ENCODE results near the gene SLC27A1. TPM values are rescaled to one million over a fixed set of nuclear protein-coding genes. Genes with fewer than 3 reads are reported as not detected.
"Not testable (repeated sequence)": the region's sequence is repeated elsewhere in the genome, so short reads cannot be mapped to it uniquely, and the experiment has no call there.

SLC27A1 gene
- total RNA-seq, 1 experiment from 2014 or later, result 7.9 TPM

DNA sequence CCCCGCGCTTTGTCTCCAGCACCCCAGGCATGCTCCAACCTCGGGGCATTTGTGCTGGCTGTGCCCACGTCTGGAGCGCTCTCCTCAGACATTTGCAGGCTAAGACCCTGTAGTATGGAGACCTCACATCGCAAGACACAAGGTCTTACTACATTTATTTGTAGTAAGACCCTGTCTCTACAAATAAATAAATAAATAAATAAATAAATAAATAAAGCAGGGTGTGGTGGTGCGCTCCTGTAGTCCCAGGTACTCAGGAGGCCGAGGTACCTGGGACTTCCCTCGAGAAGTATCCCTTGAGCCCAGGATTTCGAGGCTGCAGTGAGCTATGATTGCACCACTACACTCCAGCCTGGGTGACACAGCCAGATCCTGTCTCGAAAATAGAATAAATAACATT lies 14.2 kb upstream of the SLC27A1 start:
- DNase-seq (ENCODE audit: low read depth), result no peak

DNA sequence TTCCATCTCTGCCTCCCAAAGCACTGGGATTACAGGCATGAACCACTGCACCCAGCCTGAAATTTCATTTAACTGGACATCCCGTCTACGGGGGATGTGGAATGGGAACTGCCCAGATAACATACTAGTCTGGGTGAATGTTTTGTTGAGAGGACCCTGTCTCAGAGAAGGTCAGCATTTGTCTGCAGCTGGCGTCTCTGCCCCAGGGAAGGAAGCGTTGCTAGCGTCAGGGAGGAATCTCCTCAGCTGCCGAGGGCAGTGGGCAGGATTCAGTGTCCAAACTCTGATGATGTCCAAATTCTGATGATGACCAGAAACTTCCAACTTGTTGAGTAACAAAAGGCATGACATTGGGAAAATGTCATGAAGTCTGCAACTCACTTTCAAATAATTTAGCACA lies 12.7 kb upstream of the SLC27A1 start:
- peak; percentile 20 for DNase-seq (ENCODE audit: low read depth)

DNA sequence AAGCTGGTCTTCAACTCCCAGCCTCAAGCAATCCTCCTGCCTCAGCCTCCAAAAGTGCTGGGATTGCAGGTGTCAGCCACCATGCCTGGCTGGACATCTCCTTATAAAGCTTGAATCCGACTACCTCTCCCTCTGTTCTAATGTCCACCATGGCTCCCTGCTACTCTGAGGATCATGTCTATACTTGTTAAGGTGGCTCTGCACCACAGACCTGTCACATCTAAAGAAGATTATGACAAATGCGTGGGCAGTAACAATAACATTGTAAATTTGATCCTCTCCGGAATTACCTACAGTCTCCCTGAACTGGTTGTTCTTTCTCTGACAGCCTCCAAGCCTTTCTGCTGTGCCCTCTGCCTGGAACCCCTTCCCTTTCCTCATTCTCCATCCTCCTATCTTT lies 11.4 kb upstream of the SLC27A1 start:
- DNase-seq (ENCODE audit: low read depth), result no peak

DNA sequence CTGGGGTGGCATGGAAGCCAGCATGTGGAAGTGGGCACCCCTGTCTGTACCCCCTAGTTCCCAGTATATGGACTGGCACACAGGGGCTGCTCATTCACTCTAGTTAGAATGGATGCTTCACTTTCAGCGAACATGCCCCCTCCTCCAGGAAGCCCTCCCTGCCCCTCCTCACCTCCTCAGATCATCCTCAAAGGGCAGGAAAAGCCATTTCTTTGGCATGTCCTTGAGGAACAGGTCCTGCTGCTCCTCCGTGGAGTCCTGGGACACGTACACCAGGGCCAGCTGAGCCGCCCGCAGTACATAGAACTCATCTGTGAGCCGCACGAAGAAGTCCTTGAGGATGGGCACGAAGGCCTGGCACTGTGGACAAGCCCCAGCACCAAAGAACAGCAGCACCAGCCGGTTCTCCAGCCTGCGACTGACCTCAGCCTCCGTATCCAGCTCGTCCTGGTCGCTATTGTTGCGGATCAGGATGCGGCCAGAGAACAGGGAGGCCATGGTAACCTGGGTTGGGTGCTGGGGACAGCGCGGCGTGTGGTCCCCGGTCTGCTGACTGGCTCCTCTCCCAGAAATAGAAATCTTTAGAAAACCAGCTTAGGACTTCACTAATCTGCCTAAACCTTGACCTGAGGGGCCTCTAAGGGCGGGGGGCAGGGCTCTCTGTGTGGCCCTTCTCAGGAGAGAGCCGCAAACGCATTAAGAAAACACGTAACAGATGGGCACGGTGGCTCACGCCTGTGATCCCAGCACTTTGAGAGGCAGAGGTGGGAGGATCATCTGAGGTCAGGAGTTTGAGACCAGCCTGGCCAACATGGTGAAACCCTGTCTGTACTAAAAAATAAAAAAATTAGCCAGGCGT lies 9.7 kb upstream of the SLC27A1 start, which contains the start of gene NXNL1:
Gene NXNL1 (minus strand): TSS at position 555 of the 859 bp plus-strand sequence. CDS start 57 bp downstream, at position 498.
- DNase-seq (ENCODE audit: low read depth), result no peak

DNA sequence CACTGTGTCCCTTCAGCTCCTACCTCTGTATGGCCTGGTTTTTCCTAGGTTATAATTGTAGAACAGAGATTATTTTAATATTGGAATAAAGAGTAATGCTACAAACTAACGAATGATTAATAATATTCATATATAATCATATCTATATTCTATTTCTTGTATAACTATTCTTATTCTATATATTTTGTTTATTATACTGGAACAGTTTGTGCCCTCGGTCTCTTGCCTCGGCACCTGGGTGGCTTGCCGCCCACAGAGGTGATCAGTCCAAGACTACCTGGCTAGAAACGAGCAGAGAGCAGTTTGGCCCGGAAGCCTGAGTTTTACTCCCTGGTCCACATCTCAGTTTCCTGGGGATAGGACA lies 3.9 kb upstream of the SLC27A1 start:
- DNase-seq (ENCODE audit: low read depth), result no peak

DNA sequence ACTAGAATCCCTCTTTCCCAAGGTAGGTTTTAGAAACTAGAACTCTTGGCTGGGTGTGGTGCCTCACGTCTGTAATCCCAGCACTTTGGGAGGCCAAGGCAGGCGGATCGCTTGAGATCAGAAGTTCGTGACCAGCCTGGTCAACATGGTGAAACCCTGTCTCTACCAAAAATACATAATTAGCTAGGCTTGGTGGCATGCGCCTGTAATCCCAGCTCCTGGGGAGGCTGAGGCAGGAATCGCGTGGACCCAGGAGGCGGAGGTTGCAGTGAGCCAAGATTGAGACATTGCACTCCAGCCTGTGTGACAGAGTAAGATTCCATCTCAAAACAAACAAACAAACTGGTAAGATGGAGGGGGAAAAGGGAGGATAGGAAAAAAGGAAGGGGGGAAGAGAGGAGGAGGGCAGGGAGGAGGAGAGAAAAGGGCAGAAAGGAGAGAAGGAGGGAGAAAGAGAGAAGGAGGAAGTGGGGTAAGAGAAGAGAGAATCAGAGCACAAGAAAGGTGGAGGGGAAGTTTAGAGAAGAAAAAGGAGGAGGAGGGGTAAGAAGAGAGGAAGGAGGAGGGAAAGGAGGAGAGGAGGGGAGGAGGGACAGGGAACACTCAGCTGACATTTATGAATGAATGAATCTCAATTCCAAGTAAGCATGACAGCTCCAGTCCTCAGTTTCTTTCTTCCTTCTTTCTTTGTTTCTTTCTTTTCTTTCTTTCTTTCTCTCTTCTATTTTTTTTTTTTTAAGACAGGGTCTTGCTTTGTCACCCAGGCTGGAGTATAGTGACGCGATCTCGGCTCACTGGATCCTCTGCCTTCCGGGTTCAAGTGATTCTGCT lies 2.6 kb upstream of the SLC27A1 start:
- no peak for DNase-seq (ENCODE audit: low read depth)

DNA sequence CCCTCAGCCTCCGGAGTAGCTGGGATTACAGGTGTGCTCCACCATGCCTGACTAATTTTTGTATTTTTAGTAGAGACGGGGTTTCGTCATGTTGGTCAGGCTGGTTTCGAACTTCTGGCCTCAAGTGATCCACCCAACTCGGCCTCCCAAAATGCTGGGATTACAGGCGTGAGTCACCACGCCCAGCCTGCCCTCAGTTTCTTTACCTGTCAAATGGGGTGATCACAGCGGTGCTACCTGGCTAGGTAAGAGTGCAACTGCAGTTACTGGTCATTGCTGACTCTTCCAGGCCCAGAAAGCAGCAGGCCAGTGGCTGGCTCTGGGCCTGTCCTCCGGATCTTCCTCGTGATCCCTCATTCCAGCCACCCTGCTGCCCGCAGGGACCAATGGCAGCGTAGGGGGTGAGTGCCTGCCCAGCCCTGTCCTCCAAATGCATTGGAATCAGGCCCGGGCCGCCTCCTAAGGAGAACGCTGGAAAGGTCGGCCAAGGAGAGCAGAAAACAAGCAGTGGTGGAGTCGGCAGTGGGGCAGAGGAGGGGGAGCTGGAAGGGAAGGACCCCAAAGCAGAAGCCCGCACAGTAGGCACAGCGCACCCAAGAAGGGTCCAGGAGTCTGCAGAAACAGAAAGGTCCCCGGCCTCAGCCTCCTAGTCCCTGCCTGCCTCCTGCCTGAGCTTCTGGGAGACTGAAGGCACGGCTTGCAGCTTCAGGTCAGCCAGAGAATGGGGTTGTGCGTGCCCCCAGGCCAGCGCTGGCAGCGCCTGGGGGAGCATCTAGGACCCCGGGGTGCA lies 1.8 kb upstream of the SLC27A1 start:
- DNase-seq (ENCODE audit: low read depth), result peak; percentile 61

DNA sequence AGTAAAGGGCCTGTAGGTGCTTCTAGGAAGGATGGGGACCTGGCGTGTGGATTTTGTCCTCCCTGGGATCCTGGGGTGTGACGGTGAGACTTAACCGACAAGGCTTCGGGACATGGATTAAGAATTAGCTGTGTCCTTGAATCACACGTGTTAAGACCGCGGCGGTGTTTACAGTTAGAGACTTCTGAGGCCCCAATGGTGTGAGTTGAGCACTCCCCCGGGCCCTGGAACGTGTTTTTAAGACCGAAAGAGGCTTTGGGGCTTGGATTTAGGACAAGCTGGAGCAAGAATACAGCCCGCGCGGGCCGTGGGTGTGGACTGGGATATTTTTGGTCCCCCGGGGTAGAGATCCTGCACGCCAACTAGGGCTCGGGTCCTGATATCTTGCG lies 1.2 kb upstream of the SLC27A1 start:
- no peak for DNase-seq (ENCODE audit: low read depth)

DNA sequence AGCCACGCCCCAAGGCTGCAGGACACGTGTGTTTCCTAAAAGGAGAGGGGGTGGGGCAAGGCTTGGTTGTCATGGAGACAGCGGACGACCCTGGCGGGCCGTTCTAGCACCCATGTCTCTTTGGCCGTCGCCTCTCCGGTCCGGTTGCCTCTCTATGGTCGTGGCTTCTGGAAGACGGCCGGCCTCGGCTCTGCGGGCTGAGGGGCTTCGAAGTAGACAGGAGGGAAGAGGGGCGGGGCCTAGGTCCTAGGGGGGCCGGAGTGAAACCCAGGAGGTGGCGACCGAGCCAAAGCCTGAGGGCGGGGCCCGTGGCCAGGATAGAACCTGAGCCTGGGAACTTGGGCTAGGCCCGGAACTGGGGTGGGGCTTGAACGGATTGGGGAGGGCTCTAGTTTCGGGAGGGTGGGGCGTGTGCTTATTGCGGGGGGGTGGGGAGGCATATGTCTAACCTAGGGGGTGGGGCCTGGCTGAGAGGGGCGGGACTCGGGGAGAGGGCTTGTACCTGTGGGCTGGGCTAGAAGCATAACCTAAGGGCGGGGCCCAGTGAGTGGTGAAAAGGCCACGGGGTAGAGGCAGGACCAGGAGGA lies 750 bp upstream of the SLC27A1 start:
- DNase-seq (ENCODE audit: low read depth), result peak; percentile 96

DNA sequence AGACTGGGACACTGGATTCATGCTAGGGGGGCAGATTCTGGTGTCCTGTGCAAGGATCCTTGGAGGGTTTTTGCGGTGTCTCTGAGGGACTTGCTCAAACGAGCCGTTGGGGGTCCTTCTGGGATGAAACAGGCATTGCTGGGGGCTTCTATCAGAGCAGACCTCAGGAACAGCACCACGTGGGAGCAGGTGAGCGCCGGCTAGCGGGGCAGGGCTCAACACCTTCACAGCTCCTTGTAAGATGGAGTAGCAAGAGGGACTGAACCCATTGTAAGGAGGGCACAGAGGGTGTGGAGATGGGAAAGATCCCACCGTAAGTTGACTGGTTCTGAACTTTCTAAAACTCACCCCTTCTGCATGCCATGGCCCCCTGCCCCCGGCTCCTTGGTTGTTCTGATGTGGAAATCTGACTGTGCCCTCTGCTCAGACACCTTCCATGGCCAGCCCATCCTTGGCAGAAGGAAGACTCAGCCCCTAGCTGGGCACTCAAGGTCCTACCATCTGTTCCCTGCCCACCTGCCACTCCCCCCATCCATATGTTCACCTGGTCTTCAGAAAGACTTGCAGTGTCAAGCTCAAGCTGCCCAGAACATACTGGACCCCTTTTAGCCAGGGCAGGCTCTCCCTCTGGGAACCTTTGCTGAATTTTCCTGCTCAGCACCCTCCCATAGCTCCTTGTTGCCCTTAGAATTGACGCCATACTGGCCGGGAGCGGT lies 1.2 kb downstream of the SLC27A1 start:
- DNase-seq (ENCODE audit: low read depth), result no peak

DNA sequence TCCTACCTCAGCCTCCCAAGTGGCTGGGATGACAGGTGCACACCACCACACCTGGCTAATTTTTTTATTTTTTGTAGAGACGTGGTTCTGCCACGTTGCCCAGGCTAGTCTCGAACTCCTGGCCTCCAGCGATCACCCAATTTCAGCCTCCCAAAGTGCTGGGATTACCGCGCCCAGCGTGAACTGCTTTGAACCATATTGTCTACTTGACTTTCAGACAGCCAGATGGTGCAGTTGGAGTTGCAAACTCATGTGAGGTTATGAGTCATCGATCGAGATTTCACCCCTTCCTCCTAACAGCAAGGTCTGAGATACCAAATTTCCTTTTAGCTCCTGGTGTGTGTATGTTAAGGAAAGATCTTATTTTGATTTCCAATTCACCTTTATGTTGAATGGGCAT lies 2.7 kb downstream of the SLC27A1 start:
- peak; percentile 91 for DNase-seq (ENCODE audit: low read depth)

DNA sequence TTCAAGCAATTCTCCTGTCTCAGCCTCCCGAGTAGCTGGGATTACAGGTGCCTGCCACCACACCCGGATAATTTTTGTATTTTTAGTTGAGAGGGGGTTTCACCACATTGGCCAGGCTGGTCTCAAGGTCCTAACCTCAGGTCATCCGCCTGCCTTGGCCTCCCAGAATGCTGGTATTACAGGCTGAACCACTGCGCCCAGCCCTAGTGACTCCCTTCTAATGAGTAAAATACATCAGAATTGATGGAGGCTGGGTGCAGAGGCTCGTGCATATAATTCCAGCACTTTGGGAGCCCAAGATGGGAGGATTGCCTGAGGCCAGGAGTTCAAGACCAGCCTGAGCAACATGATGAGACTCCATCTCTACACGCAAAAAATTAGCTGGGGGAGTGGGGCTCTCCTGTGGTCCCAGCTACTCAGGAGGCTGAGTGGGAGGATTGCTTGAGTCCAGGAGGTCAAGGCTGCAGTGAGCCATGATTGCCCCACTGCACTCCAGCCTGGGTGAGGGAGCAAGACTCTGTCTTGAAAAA lies 4.8 kb downstream of the SLC27A1 start:
- DNase-seq (ENCODE audit: low read depth), result not testable (repeated sequence)

DNA sequence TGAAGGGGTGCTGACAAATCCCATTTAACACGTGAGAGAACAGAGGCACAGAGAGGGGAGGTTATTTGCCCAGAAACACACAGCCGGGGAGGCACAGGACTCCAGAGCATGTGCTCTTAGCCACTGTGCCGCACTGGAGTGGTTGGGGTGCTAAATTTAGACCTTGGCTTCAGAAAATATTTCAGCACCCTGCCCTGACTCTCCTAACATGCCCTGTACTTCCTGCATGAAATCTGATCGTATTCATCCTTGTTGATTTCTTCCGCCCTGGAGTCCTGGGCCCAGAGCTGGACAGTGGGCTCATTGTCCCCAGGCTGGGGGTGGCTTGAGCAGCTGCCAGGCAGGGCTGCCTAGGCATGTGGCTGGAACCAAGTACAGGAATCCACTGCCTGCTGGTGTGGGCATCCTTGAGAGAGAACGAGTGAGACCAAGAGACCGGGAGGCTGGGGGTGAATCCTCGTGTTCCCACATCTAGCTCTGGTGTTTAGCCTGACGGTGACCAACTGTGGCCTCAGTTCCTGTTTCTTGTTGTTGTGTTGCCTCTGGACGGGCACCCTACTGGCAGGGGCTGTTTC lies 5.3 kb downstream of the SLC27A1 start:
- peak; percentile 90 for DNase-seq (ENCODE audit: low read depth)

DNA sequence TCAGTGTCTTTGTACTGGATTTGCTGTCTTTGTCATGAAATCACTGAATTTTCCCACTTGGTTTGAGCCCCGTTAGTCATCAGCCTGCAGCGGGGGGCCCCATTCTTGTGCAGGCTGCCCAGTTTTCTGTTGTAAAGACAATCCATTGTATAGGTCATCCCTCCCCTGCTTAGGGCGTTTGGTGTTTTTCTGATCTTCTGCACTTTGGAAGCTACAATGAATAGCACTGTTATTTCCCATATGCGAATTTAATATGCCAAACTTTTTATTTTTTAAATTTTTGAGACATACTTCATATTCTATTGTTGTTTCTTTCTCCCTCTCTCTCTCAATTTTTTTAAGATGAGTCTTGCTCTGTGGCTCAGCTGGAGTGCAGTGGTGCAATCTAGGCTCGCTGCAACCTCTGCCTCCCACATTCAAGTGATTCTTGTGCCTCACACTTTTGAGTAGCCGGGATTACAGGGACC lies 9.0 kb downstream of the SLC27A1 start:
- peak; percentile 67 for DNase-seq (ENCODE audit: low read depth)

DNA sequence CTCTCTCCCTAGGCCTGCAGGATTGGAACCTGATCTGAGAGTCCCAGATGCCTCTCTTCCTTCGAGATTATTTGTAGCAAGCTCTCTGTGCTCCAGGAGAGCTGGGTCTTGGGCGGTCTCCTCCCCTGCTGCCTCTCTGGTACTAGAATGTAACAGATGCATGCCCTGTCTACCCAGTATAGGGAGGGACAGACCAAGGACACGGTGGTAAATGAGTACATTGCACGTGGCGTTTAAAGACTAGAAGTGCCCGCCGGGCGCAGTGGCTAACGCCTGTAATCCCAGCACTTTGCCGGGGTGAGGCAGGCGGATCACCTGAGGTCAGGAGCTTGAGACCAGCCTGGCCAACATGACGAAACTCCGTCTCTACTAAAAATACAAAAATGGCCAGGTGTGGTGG lies 11.7 kb downstream of the SLC27A1 start:
- DNase-seq (ENCODE audit: low read depth), result no peak

DNA sequence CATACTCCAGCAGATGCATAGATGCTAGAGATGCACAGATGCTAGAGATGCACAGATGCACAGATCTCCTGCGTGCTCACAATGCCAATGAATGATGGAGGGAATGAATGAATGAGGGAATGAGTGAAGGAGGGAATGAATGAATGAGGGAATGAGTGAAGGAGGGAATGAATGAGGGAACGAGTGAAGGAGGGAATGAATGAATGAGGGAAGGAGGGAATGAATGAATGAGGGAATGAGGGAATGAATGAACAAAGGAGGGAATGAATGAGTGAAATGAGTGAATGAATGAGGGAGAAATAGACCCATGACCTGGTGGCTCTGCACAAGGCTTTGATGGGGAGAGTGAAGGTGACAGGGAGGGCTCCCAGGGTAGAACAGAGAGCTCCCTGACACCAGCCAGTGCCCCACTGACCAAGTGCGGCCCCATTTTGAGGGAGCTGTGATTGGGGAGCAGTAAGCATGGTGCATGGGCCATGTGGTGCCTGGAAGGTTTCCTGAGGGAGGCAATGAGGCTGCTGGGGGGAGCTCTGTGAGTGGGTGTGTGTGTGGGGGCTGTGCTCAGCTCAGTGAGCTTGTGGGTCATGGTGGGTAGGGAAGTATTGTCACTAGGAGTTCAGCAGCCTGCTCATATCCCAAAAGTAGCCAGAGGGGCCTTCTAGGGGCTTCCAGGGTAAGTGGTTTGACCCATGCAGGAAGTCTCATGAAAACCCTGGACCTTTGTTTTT lies 12.7 kb downstream of the SLC27A1 start:
- DNase-seq (ENCODE audit: low read depth), result no peak

DNA sequence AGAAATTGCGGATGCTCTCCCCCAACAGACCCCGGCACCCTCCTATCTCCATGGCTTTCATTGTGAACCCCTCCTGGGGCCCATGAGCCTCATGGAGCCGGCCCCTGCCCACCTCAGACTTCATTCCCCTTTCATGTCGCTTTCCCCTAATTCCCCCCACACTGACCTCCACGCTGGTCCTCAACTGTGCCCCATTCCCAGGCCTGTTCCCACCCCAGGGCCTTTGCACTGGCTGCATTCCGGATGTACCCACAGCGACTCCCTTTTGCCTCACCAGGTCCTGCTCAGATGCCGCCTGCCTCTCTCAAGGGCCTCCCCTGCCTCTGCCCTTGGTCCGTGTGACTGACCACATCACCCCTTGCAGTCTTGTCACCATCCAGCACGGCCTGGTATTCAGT lies 13.3 kb downstream of the SLC27A1 start:
- DNase-seq (ENCODE audit: low read depth), result no peak

DNA sequence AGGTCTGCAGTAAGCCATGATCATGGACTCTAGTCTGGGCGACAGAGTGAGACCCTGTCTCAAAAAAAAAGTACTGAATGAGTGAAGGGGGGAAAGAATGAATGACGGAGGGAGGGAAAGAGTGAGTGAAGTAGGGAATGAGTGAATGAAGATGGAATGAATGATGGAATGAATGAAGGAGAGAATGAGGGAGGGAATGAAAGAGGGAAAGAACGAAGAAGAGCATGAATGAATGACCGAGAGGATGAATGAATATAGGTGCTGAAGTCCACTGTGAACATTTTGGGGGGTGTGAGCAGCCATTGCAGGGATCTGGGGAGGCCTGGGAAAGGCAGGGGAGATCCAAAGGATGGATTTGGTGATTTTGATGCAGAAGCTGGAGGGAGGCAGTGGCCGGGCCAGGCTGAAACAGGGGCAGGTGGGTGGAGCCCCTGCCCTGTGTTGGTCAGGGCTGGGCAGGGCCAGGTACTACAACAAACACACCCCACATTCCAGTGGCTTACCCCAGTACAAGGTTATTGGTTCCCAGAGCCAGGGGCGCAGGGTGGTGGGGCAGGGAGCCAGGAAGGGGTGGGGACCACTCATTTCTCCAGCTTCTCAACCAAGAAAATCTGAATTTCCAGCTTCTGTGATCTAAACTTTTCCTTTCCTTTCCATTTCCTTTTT lies 14.3 kb downstream of the SLC27A1 start:
- DNase-seq (ENCODE audit: low read depth), result no peak
